Spleen (tissue), 11 donors: ENCODE measurements around the gene TP73. TPM values are rescaled to one million over a fixed set of nuclear protein-coding genes. Genes with fewer than 3 reads are reported as not detected.

ENCODE experiments used
- DNase-seq: peaks from one replicate; pipeline ENCODE4 v3.0.0-alpha.2; 2020
- H3K27ac ChIP-seq, 8 donors: fragments of 200-600 bp; sonication (generic) in 7 of 8; 1 replicate in 4 of 8; 2 replicates in 4 of 8; pipeline versions ENCODE4 v1.5.0 to v1.8.0; 2016 to 2021; ENCODE audit warnings: inconsistent platforms in 4 of 8, mild to moderate bottlenecking in 4 of 8, moderate library complexity in 1 of 8
- H3K27me3 ChIP-seq, 7 donors: fragments of 200-600 bp; sonication (generic) in 6 of 7; replicated peaks in 1 of 7; 1 replicate in 4 of 7; 2 replicates in 3 of 7; pipeline versions ENCODE4 v1.5.0 to v1.8.0; 2016 to 2021; ENCODE audit warnings: inconsistent platforms in 3 of 7, mild to moderate bottlenecking in 1 of 7
- H3K36me3 ChIP-seq, 6 donors: fragments of 200-600 bp; sonication (generic) in 5 of 6; 1 replicate in 4 of 6; 2 replicates in 2 of 6; pipeline versions ENCODE4 v1.5.0 to v1.8.0; 2016 to 2021; ENCODE audit warnings: inconsistent platforms in 2 of 6
- H3K4me1 ChIP-seq, 6 donors: fragments of 200-600 bp; sonication (generic) in 5 of 6; 1 replicate in 3 of 6; 2 replicates in 3 of 6; pipeline versions ENCODE4 v1.5.0 to v1.8.0; 2016 to 2021; ENCODE audit warnings: inconsistent platforms in 3 of 6
- H3K4me3 ChIP-seq, 8 donors: fragments of 200-600 bp; sonication (generic) in 7 of 8; 1 replicate in 4 of 8; 2 replicates in 4 of 8; pipeline versions ENCODE4 v1.5.0 to v1.8.0; 2016 to 2021; ENCODE audit warnings: inconsistent platforms in 4 of 8, mild to moderate bottlenecking in 4 of 8, moderate library complexity in 2 of 8
- H3K9me3 ChIP-seq, 8 donors: fragments of 200-600 bp; sonication (generic) in 7 of 8; 1 replicate in 4 of 8; 2 replicates in 4 of 8; pipeline versions ENCODE4 v1.5.0 to v1.8.0; 2016 to 2021; ENCODE audit warnings: inconsistent platforms in 4 of 8
- CTCF ChIP-seq, 11 experiments: fragments of 200-600 bp in 7 of 11; fragments of 450-650 bp in 4 of 11; sonication (generic) in 4 of 11; IDR thresholded peaks in 8 of 11; conservative IDR thresholded peaks in 3 of 11; 1 replicate in 7 of 11; 2 replicates in 4 of 11; pipeline versions ENCODE4 v1.4.0 to v1.8.0; 2016 to 2021; ENCODE audit warnings: antibody characterized with exemption in 11 of 11, inconsistent platforms in 4 of 11, mild to moderate bottlenecking in 1 of 11
- POLR2A ChIP-seq, 3 donors: fragments of 450-650 bp; IDR thresholded peaks; one replicate each; pipeline ENCODE4 v1.5.1; 2017; ENCODE audit warnings: antibody characterized with exemption in 3 of 3, mild to moderate bottlenecking in 1 of 3
- POLR2AphosphoS5 ChIP-seq, 3 donors: sonication (generic); formaldehyde crosslinking; IDR thresholded peaks; one replicate each; pipeline ENCODE4 v1.5.1; 2017; ENCODE audit warnings: antibody characterized with exemption in 3 of 3
- WGBS, 5 donors: extraction: QIAGEN DNeasy Blood & Tissue Kit in 3 of 5; methylation state at CpG; one replicate each; pipeline versions ENCODE4 v1.1.5 to v1.1.7; 2013 to 2018; 5-methylcytosine and 5-hydroxymethylcytosine counted together
- intact Hi-C: fragments of 100-400 bp; cut with DNase I; formaldehyde crosslinking; loops from one replicate; pipeline ENCODE4 v1.15.0; 2023; ENCODE audit warnings: low total_unique reads
- polyA plus RNA-seq, 3 donors: library from polyadenylated mRNA; stranded (reverse); fragments of 200-250 nt; gene quantifications; one replicate each; pipeline ENCODE4 v1.2.1, GENCODE V29; 2013
- total RNA-seq, 7 donors: library from RNA; depleted of rRNA in 3 of 7; stranded (reverse); fragments of >200 nt in 3 of 7; fragmentation: NEBNext Ultra II Directional in 4 of 7; extraction: Animal tissue kit (Norgen Biotek cat#: 25700) in 4 of 7; gene quantifications; one replicate each; pipeline versions ENCODE4 v1.1.0 to v1.2.1, GENCODE V29; 2016 to 2021
- donor health status: healthy with polysubstance abuse.
- donor health status: DM: no; HTN: no; CAD: no; lungs with moderate emphysema.
- donor health status: DM: no; HTN: no; CAD: no.
- donor health status: Bipolar disorder and iron deficiency.
- donor health status: healthy.
- donor health status: DM: no; HTN: no; CAD: no.
- donor health status: DM: yes; HTN: yes; CAD: no.

Gene TP73
- total and polyA plus RNA-seq, 10 donors: 0.11 to 4.3 (median 0.96) TPM

- TF ChIP-seq CTCF (IDR thresholded peaks at IDR 0.05 in 8 of 11, conservative IDR thresholded peaks at IDR 0.05 in 3 of 11): peak in 2 of 11 experiments; percentile 27 to 29
- no peak for TF ChIP-seq POLR2A (IDR thresholded peaks at IDR 0.05)
- peak; percentile 88 to 93 (median 92) for TF ChIP-seq POLR2AphosphoS5 (IDR thresholded peaks at IDR 0.05)
- peaks cover 5 to 41% (median 27%) of the 10 kb centered on the region in 6 donors for H3K36me3 ChIP-seq
- WGBS, 5 donors: 1 to 2% (median 1%) methylated on average over 35 to 108 of the region's 108 CpGs
- peaks cover 21 to 64% (median 43%) of the 10 kb centered on the region in 6 donors for H3K4me1 ChIP-seq
- no peaks in the 10 kb centered on the region for H3K27me3 ChIP-seq
- peak within 1 kb of the TSS; percentile 96 to 100 (median 99) for H3K4me3 ChIP-seq
- H3K27ac ChIP-seq: peak within 1 kb of the TSS; percentile 67 to 96 (median 92)
- H3K9me3 ChIP-seq: no peaks in the 10 kb centered on the region
- DNase-seq: peak; percentile 99
- intact Hi-C loops: no loop called here
Observed at GRCh38 chr1:3624200-3625136, 27.8 kb upstream of the TP73 start, which contains the start of gene TPRG1L. TPRG1L (plus strand) TSS chr1:3625015; CDS start chr1:3625073, 58 bp downstream.

- H3K4me3 ChIP-seq: peak overlapping the region; percentile 96 to 100 (median 99)
- no peaks in the 10 kb centered on the region for H3K9me3 ChIP-seq
- TF ChIP-seq CTCF (IDR thresholded peaks at IDR 0.05 in 8 of 11, conservative IDR thresholded peaks at IDR 0.05 in 3 of 11): no peak
- peak in 2 of 3 donors; percentile 9 to 35 for TF ChIP-seq POLR2AphosphoS5 (IDR thresholded peaks at IDR 0.05)
- WGBS, 5 donors: 5 to 23% (median 8%) methylated on average over 12 to 71 of the region's 71 CpGs
- H3K27me3 ChIP-seq: no peaks in the 10 kb centered on the region
- peak overlapping the region; percentile 66 to 96 (median 92) for H3K27ac ChIP-seq
- peaks cover 21 to 60% (median 45%) of the 10 kb centered on the region in 6 donors for H3K4me1 ChIP-seq
- intact Hi-C loops: no loop called here
- peak; percentile 91 for DNase-seq
- H3K36me3 ChIP-seq: peaks cover 5 to 49% (median 34%) of the 10 kb centered on the region in 6 donors
Observed at GRCh38 chr1:3625151-3625907, 27.0 kb upstream of the TP73 start.

- Histone ChIP-seq H3K27ac (peak overlapping the region in 5 of 8 donors; percentile 90 to 96 (median 95)), H3K4me3 (peak overlapping the region in 7 of 8 donors; percentile 96 to 100 (median 99)), H3K4me1 (peaks cover 21 to 54% (median 43%) of the 10 kb centered on the region in 6 donors), H3K9me3 (no peaks in the 10 kb centered on the region), H3K36me3 (peaks cover 5 to 56% (median 38%) of the 10 kb centered on the region in 6 donors), H3K27me3 (no peaks in the 10 kb centered on the region)
- intact Hi-C loops: no loop called here
- DNase-seq: no peak
- WGBS, 5 donors: 76 to 89% (median 85%) methylated on average over 4 of the region's 4 CpGs
- TF ChIP-seq CTCF (IDR thresholded peaks at IDR 0.05 in 8 of 11, conservative IDR thresholded peaks at IDR 0.05 in 3 of 11) (no peak), POLR2AphosphoS5 (IDR thresholded peaks at IDR 0.05) (no peak), POLR2A (IDR thresholded peaks at IDR 0.05) (no peak)
Observed at GRCh38 chr1:3626025-3626424, 26.3 kb upstream of the TP73 start.
